Measurements from ENCODE around the gene NFATC3.
"Not testable (repeated sequence)": the region's sequence is repeated elsewhere in the genome, so short reads cannot be mapped to it uniquely, and the experiment has no call there.

NFATC3 gene

GRCh38 chr16:68088130-68088972 is 3.2 kb downstream of the NFATC3 start:
- no peak overlapping the region for H3K4me3 ChIP-seq (replicated peaks in 1 of 2; ENCODE audit: low read depth in 2 of 2, low read length in 2 of 2)
- TF ChIP-seq CTCF (IDR thresholded peaks at IDR 0.05; ENCODE audit: low read depth, low read length): no peak
- DNase-seq (ENCODE audit: low read depth in 2 of 2): no peak

GRCh38 chr16:68089067-68089466 is 3.9 kb downstream of the NFATC3 start:
- TF ChIP-seq CTCF (IDR thresholded peaks at IDR 0.05; ENCODE audit: low read depth, low read length): no peak
- H3K4me3 ChIP-seq (replicated peaks in 1 of 2; ENCODE audit: low read depth in 2 of 2, low read length in 2 of 2): no peak overlapping the region
- no peak for DNase-seq (ENCODE audit: low read depth in 2 of 2)

GRCh38 chr16:68090130-68090529 is 5.0 kb downstream of the NFATC3 start:
- TF ChIP-seq CTCF (IDR thresholded peaks at IDR 0.05; ENCODE audit: low read depth, low read length): no peak
- DNase-seq (ENCODE audit: low read depth in 2 of 2): no peak
- H3K4me3 ChIP-seq (replicated peaks in 1 of 2; ENCODE audit: low read depth in 2 of 2, low read length in 2 of 2): no peak overlapping the region

GRCh38 chr16:68090533-68090932 is 5.4 kb downstream of the NFATC3 start:
- DNase-seq (ENCODE audit: low read depth in 2 of 2): no peak
- no peak overlapping the region for H3K4me3 ChIP-seq (replicated peaks in 1 of 2; ENCODE audit: low read depth in 2 of 2, low read length in 2 of 2)
- TF ChIP-seq CTCF (IDR thresholded peaks at IDR 0.05; ENCODE audit: low read depth, low read length): no peak

- no peak for TF ChIP-seq CTCF (IDR thresholded peaks at IDR 0.05; ENCODE audit: low read depth, low read length)
- H3K4me3 ChIP-seq (replicated peaks in 1 of 2; ENCODE audit: low read depth in 2 of 2, low read length in 2 of 2): no peak overlapping the region
- peak; percentile 67 to 78 for DNase-seq (ENCODE audit: low read depth in 2 of 2)
Measured at GRCh38 chr16:68091380-68092261, 6.5 kb downstream of the NFATC3 start.

- not testable (repeated sequence) for H3K4me3 ChIP-seq (replicated peaks in 1 of 2; ENCODE audit: low read depth in 2 of 2, low read length in 2 of 2); DNase-seq (ENCODE audit: low read depth in 2 of 2)
Measured at GRCh38 chr16:68092275-68092674, 7.1 kb downstream of the NFATC3 start.
